Gastroesophageal sphincter (tissue), 4 donors: ENCODE data around the gene ANKRD9. TPM values are rescaled to one million over a fixed set of nuclear protein-coding genes. Genes with fewer than 3 reads are reported as not detected.
A peak's percentile ranks its signal among the peaks of the same experiment; 100 is the strongest.

Experiments used
- ATAC-seq: fragments of 150-250 bp; one replicate; pipeline ENCODE4 v1.9.1; 2016; ENCODE audit warnings: mild to moderate bottlenecking, moderate library complexity
- H3K27ac ChIP-seq, 4 donors: fragments of 200-600 bp; sonication (generic) in 3 of 4; 1 replicate in 3 of 4; 2 replicates in 1 of 4; pipeline ENCODE4 v1.5.1; 2016 to 2019
- H3K27me3 ChIP-seq: fragments of 200-600 bp; sonication (generic); one replicate; pipeline ENCODE4 v1.5.1; 2019
- H3K36me3 ChIP-seq, 2 donors: fragments of 200-600 bp; sonication (generic); one replicate each; pipeline ENCODE4 v1.5.1; 2019; ENCODE audit warnings: control low read depth in 1 of 2
- H3K4me1 ChIP-seq, 3 donors: fragments of 200-600 bp; sonication (generic); 1 replicate in 2 of 3; 2 replicates in 1 of 3; pipeline ENCODE4 v1.5.1; 2016 to 2019; ENCODE audit warnings: control low read depth in 2 of 3
- H3K4me3 ChIP-seq, 2 donors: fragments of 200-600 bp; sonication (generic); one replicate each; pipeline ENCODE4 v1.5.1; 2019; ENCODE audit warnings: mild to moderate bottlenecking in 1 of 2, moderate library complexity in 1 of 2
- H3K9me3 ChIP-seq, 3 donors: fragments of 200-600 bp; sonication (generic); one replicate each; pipeline ENCODE4 v1.5.1; 2017 to 2019; ENCODE audit warnings: control low read depth in 2 of 3
- CTCF ChIP-seq, 4 experiments: fragments of 200-600 bp in 2 of 4; fragments of 450-650 bp in 2 of 4; sonication (generic) in 1 of 4; IDR thresholded peaks; one replicate each; pipeline ENCODE4 v1.5.1; 2017 to 2019; ENCODE audit warnings: antibody characterized with exemption in 4 of 4, mild to moderate bottlenecking in 2 of 4, moderate library complexity in 2 of 4
- EP300 ChIP-seq: sonication (generic); formaldehyde crosslinking; IDR thresholded peaks from one replicate; pipeline ENCODE4 v1.6.1; 2017; ENCODE audit warnings: antibody characterized with exemption, mild to moderate bottlenecking
- POLR2A ChIP-seq, 2 donors: fragments of 450-650 bp; IDR thresholded peaks; one replicate each; pipeline ENCODE4 v1.6.1; 2017; ENCODE audit warnings: antibody characterized with exemption in 2 of 2, mild to moderate bottlenecking in 2 of 2, moderate library complexity in 1 of 2
- POLR2AphosphoS5 ChIP-seq: sonication (generic); formaldehyde crosslinking; IDR thresholded peaks from one replicate; pipeline ENCODE4 v1.6.1; 2017; ENCODE audit warnings: antibody characterized with exemption
- WGBS, 2 donors: methylation state at CpG; one replicate each; pipeline ENCODE4 v1.1.5; 2018; ENCODE audit warnings: low coverage in 1 of 2; 5-methylcytosine and 5-hydroxymethylcytosine counted together
- total RNA-seq, 4 donors: library from RNA; depleted of rRNA; stranded (reverse); fragments of >200 nt; gene quantifications; one replicate each; pipeline ENCODE4 v1.1.0, GENCODE V29; 2016

The ANKRD9 gene
- total RNA-seq, 4 donors from 2014 or later, result 19.4 to 44.2 (median 31.3) TPM

- no peaks in the 10 kb centered on the region for H3K27me3 ChIP-seq
- peaks cover 0 to 26% of the 10 kb centered on the region in 2 donors for H3K36me3 ChIP-seq
- no peak overlapping the region for H3K4me3 ChIP-seq
- peak overlapping the region in 2 of 4 donors; percentile 41 to 66 for H3K27ac ChIP-seq
- no peak for ATAC-seq
- 90% methylated on average over 7 of the region's 19 CpGs; no CpG with 5 or more reads in 1 of the 2 donors for WGBS, 2 donors
- peaks cover 0 to 27% (median 6%) of the 10 kb centered on the region in 3 donors for H3K4me1 ChIP-seq
- TF ChIP-seq EP300, result no peak
- no peak for TF ChIP-seq POLR2AphosphoS5
- TF ChIP-seq CTCF (IDR thresholded peaks at IDR 0.05), result no peak
- no peak for TF ChIP-seq POLR2A (IDR thresholded peaks at IDR 0.05)
- no peaks in the 10 kb centered on the region for H3K9me3 ChIP-seq
These were observed 3.6 kb downstream of the ANKRD9 start for GRCh38 chr14:102505775-102506625.

GRCh38 chr14:102505000-102505619 is 4.5 kb downstream of the ANKRD9 start:
- ATAC-seq, result no peak
- H3K9me3 ChIP-seq, result no peaks in the 10 kb centered on the region
- no peaks in the 10 kb centered on the region for H3K27me3 ChIP-seq
- TF ChIP-seq CTCF (IDR thresholded peaks at IDR 0.05) (no peak), POLR2AphosphoS5 (no peak), POLR2A (IDR thresholded peaks at IDR 0.05) (no peak), EP300 (no peak)
- WGBS, 2 donors, result no CpG with 5 or more reads among the region's 7 CpGs
- peak overlapping the region in 3 of 4 donors; percentile 37 to 66 (median 41) for H3K27ac ChIP-seq
- H3K4me3 ChIP-seq, result no peak overlapping the region
- peaks cover 0 to 27% (median 5%) of the 10 kb centered on the region in 3 donors for H3K4me1 ChIP-seq
- H3K36me3 ChIP-seq, result peaks cover 0 to 33% of the 10 kb centered on the region in 2 donors

- Histone ChIP-seq H3K27me3 (no peaks in the 10 kb centered on the region), H3K27ac (peak overlapping the region in 3 of 4 donors; percentile 37 to 66 (median 41)), H3K4me3 (no peak overlapping the region), H3K4me1 (peaks cover 0 to 31% (median 8%) of the 10 kb centered on the region in 3 donors), H3K36me3 (peaks cover 0 to 37% of the 10 kb centered on the region in 2 donors), H3K9me3 (no peaks in the 10 kb centered on the region)
- no peak for TF ChIP-seq CTCF (IDR thresholded peaks at IDR 0.05)
- TF ChIP-seq POLR2AphosphoS5, result no peak
- no peak for TF ChIP-seq EP300
- no peak for TF ChIP-seq POLR2A (IDR thresholded peaks at IDR 0.05)
- WGBS, 2 donors, result 65 to 80% methylated on average over 1 to 7 of the region's 18 CpGs
- no peak for ATAC-seq
These were observed 5.1 kb downstream of the ANKRD9 start for GRCh38 chr14:102504328-102504999.

GRCh38 chr14:102503641-102504327 is 5.8 kb downstream of the ANKRD9 start:
- Histone ChIP-seq H3K36me3 (peaks cover 0 to 44% of the 10 kb centered on the region in 2 donors), H3K27me3 (no peaks in the 10 kb centered on the region), H3K4me3 (no peak overlapping the region), H3K27ac (peak overlapping the region in 3 of 4 donors; percentile 37 to 66 (median 41)), H3K9me3 (no peaks in the 10 kb centered on the region), H3K4me1 (peaks cover 0 to 30% (median 9%) of the 10 kb centered on the region in 3 donors)
- WGBS, 2 donors, result 40 to 71% methylated on average over 3 to 4 of the region's 12 CpGs
- ATAC-seq, result no peak
- TF ChIP-seq CTCF (IDR thresholded peaks at IDR 0.05) (no peak), POLR2AphosphoS5 (no peak), POLR2A (IDR thresholded peaks at IDR 0.05) (no peak), EP300 (no peak)
